Raji (cell line): ENCODE measurements around the gene SLC19A3.

Source experiments
- POLR2A ChIP-seq: IDR thresholded peaks from 2 replicates; pipeline ENCODE4 v1.6.1; 2011; ENCODE audit warnings: low read depth, low read length, control low read depth; ENCODE audit not compliant: insufficient read depth

Gene SLC19A3

DNA sequence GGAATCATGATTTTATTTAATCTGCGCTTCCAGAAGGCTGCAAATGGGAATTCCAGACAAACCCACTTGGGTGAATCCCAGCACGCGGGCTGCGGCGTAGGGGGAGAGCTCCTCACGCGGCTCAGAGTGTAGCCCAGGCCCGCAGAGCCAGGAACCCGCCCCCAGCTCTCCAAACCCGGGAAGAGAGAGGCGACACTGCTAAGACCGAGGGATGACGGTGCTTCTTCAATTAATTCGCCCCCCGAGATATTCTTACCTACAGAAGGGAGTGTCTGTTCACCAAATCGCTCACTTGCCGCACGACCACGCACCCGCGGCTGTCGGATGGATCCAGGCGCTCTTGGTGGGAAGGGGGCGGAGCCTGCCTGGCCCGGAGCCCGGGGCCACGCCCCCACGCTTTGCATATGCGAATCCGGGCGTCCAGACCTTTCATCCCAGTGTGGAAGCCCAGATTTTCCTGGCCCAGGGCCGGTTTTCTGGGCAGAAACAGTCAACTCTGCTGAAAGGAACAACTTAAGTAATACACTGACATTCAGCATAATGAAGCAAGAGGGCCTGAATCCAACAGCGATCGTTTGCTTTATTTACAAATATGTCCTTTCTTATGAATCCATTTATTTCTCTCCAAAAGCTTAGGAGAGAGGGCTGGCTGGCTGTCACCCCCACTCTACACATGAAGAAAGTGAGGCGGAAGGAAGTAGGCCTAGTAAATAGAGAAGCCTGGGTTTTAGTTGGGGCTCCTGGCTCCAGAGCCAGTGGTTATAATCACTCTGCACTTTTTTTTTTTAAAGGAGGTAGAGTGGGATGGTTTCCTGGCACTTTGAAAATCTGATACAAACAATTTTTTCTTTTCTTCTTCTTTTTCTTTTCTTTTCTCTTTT is at the start of gene SLC19A3:
Gene SLC19A3, minus strand, starts transcription at position 342 of the 881 bp plus-strand sequence. CDS start 15,710 bp downstream, outside the sequence.
- TF ChIP-seq POLR2A: no peak

GRCh38 chr2:227766373-227766883 is 48.6 kb upstream of the SLC19A3 start:
- no peak for TF ChIP-seq POLR2A

GRCh38 chr2:227765788-227766372 is 48.1 kb upstream of the SLC19A3 start:
- no peak for TF ChIP-seq POLR2A

DNA sequence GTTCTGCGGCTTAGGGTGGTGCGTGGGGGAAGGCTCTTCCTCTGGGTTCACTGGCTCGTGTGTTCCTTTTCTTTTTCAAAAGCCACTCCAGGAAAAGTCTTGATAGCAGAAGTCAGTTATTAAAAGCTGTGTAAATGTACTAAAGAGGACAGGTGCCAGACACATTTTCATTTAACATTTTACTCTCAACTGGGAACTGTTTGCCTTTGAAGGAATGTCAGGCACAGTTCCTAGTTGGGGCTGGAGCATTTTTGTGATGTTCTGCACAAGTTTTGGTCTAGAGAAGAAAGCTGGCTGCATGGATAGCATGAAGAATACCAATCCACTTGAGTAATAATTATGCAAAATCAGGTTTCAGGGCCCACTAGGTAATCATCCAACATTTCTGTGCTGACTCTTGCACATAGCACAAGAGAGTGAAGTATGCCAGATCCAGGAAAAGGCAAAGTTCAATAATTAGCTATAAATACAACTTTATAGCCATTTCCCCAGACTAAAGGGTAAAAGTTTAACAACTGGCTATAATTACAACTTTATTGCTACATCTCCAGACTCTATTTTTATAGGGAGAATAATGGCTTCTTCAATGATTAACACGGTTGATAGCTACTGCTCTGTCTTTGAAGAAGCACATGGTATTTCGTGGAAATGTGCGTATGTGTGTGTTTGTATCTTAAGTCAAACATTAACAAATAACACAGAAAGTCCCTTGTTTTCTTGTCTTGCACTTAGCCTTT is 44.1 kb upstream of the SLC19A3 start:
- no peak for TF ChIP-seq POLR2A

- TF ChIP-seq POLR2A: no peak
Measured at GRCh38 chr2:227759411-227760118, 41.7 kb upstream of the SLC19A3 start.

- no peak for TF ChIP-seq POLR2A
Measured at GRCh38 chr2:227748079-227748478, 30.3 kb upstream of the SLC19A3 start.

- TF ChIP-seq POLR2A: no peak
Measured at GRCh38 chr2:227745594-227745993, 27.8 kb upstream of the SLC19A3 start, which contains the start of gene SCYGR8. Gene SCYGR8 (plus strand): TSS chr2:227745894. CDS start chr2:227745894, 0 bp downstream.

DNA sequence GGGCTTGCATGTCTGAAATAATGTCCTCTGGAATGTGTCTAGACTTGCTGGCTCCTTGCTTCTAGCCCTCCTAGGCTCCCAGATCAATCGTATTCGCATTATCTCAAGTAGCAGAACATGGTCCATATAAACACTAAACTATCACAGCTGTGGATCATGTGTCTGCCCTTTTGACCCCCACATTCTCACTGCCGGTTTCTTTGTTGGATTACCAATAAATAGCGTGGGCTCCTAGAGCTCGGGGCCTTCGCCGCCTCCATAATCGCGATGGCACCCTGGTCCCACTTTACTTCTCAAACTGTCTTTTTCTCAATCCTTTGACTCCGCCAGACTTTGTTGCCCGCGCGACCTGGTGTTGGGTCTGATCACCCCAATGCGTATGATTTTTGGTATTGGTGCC is 21.5 kb upstream of the SLC19A3 start:
- no peak for TF ChIP-seq POLR2A

DNA sequence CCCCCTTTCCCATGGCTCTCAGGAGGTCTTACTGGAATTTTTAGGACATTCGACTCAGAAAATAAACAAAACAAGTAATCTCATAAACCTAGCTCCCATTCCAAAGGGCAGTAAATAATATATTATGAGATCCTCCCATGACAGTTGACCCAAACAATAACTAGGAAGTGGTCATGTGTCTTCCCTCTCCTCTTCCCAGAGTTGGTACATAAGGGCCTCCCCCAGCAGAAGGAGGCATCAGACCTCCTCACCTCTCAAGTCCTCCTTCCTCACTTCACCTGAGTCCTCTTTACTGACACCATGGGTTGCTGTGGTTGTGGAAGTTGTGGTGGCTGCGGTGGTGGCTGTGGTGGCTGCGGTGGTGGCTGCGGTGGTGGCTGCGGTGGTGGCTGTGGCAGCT is 10.2 kb upstream of the SLC19A3 start, which contains the start of gene SCYGR7:
Gene SCYGR7, plus strand, starts transcription at position 301 of the 400 bp plus-strand sequence. Its CDS starts 0 bp downstream, at position 301.
- no peak for TF ChIP-seq POLR2A

GRCh38 chr2:227724394-227725039 is 6.7 kb upstream of the SLC19A3 start, which contains the start of gene SCYGR6:
Gene SCYGR6 (minus strand): TSS chr2:227724757. CDS start chr2:227724757, 0 bp downstream.
- TF ChIP-seq POLR2A: no peak

- TF ChIP-seq POLR2A: no peak
Measured at GRCh38 chr2:227720680-227721079, 2.9 kb upstream of the SLC19A3 start.

- no peak for TF ChIP-seq POLR2A
Measured at GRCh38 chr2:227719641-227720040, 1.8 kb upstream of the SLC19A3 start.

DNA sequence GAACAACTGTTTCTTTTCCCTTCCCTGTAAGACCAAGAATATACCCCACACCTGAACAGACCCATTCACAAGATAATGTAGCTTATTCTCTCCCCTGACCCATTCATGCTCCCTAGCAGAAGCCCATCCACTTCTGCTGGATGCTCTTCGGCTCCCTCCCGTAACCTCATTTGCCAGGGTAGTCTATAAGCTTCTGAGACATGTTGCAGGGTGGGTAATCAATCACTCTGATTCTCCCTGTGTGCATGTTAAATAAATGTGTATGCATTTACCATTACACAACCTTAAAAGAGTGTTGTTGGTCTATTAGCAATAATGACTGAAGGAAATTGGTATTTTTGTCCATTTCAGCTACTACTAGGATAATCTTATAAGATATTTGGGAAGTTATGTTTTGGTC is 1.3 kb downstream of the SLC19A3 start:
- no peak for TF ChIP-seq POLR2A

DNA sequence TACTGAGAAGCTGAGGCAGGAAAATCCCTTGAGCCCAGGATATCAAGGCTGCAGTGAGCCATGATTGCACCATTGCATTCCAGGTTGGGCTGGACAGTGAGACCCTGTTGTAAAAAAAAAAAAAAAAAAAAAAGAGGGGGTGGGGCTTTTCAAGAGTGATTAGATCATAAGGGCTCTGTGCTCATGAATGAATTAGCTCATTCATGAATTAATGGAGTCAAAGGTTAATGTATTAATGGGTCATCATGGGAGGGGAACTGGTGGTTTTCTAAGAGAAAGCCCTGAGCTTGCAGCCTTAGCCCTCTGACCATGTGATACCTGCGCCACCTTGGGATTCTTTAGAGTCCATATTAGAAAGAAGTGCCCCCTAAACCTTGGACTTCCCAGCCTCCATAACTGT is 4.5 kb downstream of the SLC19A3 start:
- TF ChIP-seq POLR2A: no peak
